GM12892 (cell line): ENCODE results near the gene PPFIBP2.

Source experiments
- POLR2A ChIP-seq: IDR thresholded peaks from 2 replicates; pipeline ENCODE4 v1.6.1; 2011; ENCODE audit warnings: low read depth, low read length, control low read depth
- POLR2AphosphoS5 ChIP-seq: IDR thresholded peaks from 2 replicates; pipeline ENCODE4 v1.6.1; 2011; ENCODE audit warnings: low read depth, low read length, control low read depth
- TAF1 ChIP-seq: IDR thresholded peaks from 2 replicates; pipeline ENCODE4 v1.6.1; 2011; ENCODE audit warnings: low read depth, mild to moderate bottlenecking, control low read depth, low read length, borderline replicate concordance

GRCh38 chr11:7516475-7516874 is 2.7 kb downstream of the PPFIBP2 start:
- no peak for TF ChIP-seq POLR2A
- no peak for TF ChIP-seq TAF1
- TF ChIP-seq POLR2AphosphoS5 = no peak
